Endothelial cell of umbilical vein (primary cell): ENCODE data around the gene TMEM87A.

ENCODE experiments used
- POLR2AphosphoS5 ChIP-seq: IDR thresholded peaks from 2 replicates; pipeline ENCODE4 v1.6.1; 2012; ENCODE audit warnings: low read depth, mild to moderate bottlenecking, control low read depth, low read length, moderate library complexity; ENCODE audit not compliant: insufficient read depth
- TF ChIP-seq, protein P1 (sequence below), 2 donors: IDR thresholded peaks; 1 replicate in 1 of 2; 2 replicates in 1 of 2; pipeline ENCODE4 v1.5.1; 2011; ENCODE audit warnings: low read length in 2 of 2, mild to moderate bottlenecking in 2 of 2, moderate library complexity in 2 of 2, control low read depth in 1 of 2, inconsistent platforms in 1 of 2, low read depth in 1 of 2; ENCODE audit not compliant: insufficient read depth in 1 of 2; ENCODE audit errors: extremely low read depth in 1 of 2

DNA sequence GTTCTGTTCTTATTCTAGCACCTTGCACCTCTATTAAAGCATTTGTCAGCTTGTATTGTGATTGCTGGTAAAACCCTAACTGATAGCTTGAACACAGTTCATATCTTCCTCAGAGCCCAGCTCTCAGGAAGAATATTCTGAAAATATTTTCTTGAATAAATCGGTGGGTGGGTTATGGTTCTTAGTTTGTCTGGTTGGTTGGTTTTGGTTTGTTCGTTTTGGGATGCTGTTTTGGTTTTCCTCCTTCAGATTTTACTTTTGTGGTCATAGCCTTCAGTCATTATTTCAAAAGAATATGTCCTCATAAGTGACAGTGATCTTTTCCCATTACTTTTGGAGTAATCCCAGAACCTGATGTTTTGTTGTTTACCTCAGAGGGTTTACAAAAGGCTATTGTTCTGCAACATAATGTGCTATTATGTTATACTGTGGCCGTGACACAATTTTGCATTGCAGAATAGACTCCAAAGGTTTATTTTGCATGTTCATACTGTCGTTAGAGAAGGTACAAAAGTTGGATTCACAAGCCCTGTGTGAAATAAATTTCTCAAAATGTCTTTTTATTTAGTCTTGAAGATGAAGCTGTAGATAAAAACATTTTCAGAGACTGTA is 2.7 kb upstream of the TMEM87A start:
- TF ChIP-seq, protein P1, sequence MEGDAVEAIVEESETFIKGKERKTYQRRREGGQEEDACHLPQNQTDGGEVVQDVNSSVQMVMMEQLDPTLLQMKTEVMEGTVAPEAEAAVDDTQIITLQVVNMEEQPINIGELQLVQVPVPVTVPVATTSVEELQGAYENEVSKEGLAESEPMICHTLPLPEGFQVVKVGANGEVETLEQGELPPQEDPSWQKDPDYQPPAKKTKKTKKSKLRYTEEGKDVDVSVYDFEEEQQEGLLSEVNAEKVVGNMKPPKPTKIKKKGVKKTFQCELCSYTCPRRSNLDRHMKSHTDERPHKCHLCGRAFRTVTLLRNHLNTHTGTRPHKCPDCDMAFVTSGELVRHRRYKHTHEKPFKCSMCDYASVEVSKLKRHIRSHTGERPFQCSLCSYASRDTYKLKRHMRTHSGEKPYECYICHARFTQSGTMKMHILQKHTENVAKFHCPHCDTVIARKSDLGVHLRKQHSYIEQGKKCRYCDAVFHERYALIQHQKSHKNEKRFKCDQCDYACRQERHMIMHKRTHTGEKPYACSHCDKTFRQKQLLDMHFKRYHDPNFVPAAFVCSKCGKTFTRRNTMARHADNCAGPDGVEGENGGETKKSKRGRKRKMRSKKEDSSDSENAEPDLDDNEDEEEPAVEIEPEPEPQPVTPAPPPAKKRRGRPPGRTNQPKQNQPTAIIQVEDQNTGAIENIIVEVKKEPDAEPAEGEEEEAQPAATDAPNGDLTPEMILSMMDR (IDR thresholded peaks at IDR 0.05; ENCODE audit: extremely low read depth in 1 of 2, insufficient read depth in 1 of 2, low read depth in 1 of 2, low read length in 2 of 2): no peak
- no peak for TF ChIP-seq POLR2AphosphoS5
